Measurements from ENCODE around the gene PDGFB. TPM values are rescaled to one million over a fixed set of nuclear protein-coding genes. Genes with fewer than 3 reads are reported as not detected.

Gene PDGFB
- total and polyA plus RNA-seq, 9 donors = 3.9 to 10.7 (median 5.5) TPM

GRCh38 chr22:39194098-39194497 is 50.7 kb downstream of the PDGFB start:
- intact Hi-C loops (cut with DNase I) = no loop called here
- no peaks in the 10 kb centered on the region for H3K27me3 ChIP-seq
- TF ChIP-seq CTCF (IDR thresholded peaks at IDR 0.05) = no peak
- no peak for TF ChIP-seq EP300 (IDR thresholded peaks at IDR 0.05)
- TF ChIP-seq POLR2A (IDR thresholded peaks at IDR 0.05) = no peak
- no peaks in the 10 kb centered on the region for H3K36me3 ChIP-seq
- H3K4me3 ChIP-seq = no peak overlapping the region
- H3K9me3 ChIP-seq = no peaks in the 10 kb centered on the region
- H3K4me1 ChIP-seq (ENCODE audit: insufficient read depth) = no peaks in the 10 kb centered on the region
- no peak for DNase-seq
- H3K27ac ChIP-seq = no peak overlapping the region
- 0 to 88% (median 0%) methylated on average over 1 of the region's 1 CpG for WGBS, 3 donors

GRCh38 chr22:39188809-39189208 is 56.0 kb downstream of the PDGFB start:
- DNase-seq = no peak
- intact Hi-C loops (cut with DNase I) = no loop called here
- 37 to 52% (median 38%) methylated on average over 10 of the region's 10 CpGs for WGBS, 3 donors
- Histone ChIP-seq H3K27me3 (no peaks in the 10 kb centered on the region), H3K36me3 (no peaks in the 10 kb centered on the region), H3K27ac (no peak overlapping the region), H3K9me3 (no peaks in the 10 kb centered on the region), H3K4me1 (ENCODE audit: insufficient read depth) (no peaks in the 10 kb centered on the region), H3K4me3 (no peak overlapping the region)
- TF ChIP-seq CTCF (IDR thresholded peaks at IDR 0.05) (no peak), EP300 (IDR thresholded peaks at IDR 0.05) (no peak), POLR2A (IDR thresholded peaks at IDR 0.05) (no peak)

GRCh38 chr22:39185601-39186012 is 59.2 kb downstream of the PDGFB start:
- no peak overlapping the region for H3K27ac ChIP-seq
- 68 to 71% (median 71%) methylated on average over 11 of the region's 11 CpGs for WGBS, 3 donors
- no peaks in the 10 kb centered on the region for H3K27me3 ChIP-seq
- DNase-seq = no peak
- no peaks in the 10 kb centered on the region for H3K4me1 ChIP-seq (ENCODE audit: insufficient read depth)
- TF ChIP-seq EP300 (IDR thresholded peaks at IDR 0.05) (no peak), POLR2A (IDR thresholded peaks at IDR 0.05) (no peak), CTCF (IDR thresholded peaks at IDR 0.05) (no peak)
- no peaks in the 10 kb centered on the region for H3K9me3 ChIP-seq
- no peak overlapping the region for H3K4me3 ChIP-seq
- intact Hi-C loops (cut with DNase I) = no loop called here
- no peaks in the 10 kb centered on the region for H3K36me3 ChIP-seq

- intact Hi-C loops (cut with DNase I) = loop anchor here in 1 of 4 donors (5.0 kb wide), 1 partner anchor 112 kb away; no protein-coding TSS in a partner anchor
- Histone ChIP-seq H3K4me3 (no peak overlapping the region), H3K36me3 (no peaks in the 10 kb centered on the region), H3K27ac (no peak overlapping the region), H3K9me3 (no peaks in the 10 kb centered on the region), H3K4me1 (ENCODE audit: insufficient read depth) (no peaks in the 10 kb centered on the region), H3K27me3 (no peaks in the 10 kb centered on the region)
- no peak for TF ChIP-seq CTCF (IDR thresholded peaks at IDR 0.05)
- no peak for TF ChIP-seq EP300 (IDR thresholded peaks at IDR 0.05)
- no peak for TF ChIP-seq POLR2A (IDR thresholded peaks at IDR 0.05)
- DNase-seq = no peak
- WGBS, 3 donors = 73% methylated on average over 23 of the region's 23 CpGs
These were observed 59.9 kb downstream of the PDGFB start for GRCh38 chr22:39184586-39185577.

Data from ovary (tissue), 9 donors.